ENCODE results near the gene PTPN4. TPM values are rescaled to one million over a fixed set of nuclear protein-coding genes. Genes with fewer than 3 reads are reported as not detected.

PTPN4 gene
- total and polyA plus RNA-seq, 2 of the 8 experiments (the other 6 are each of a cell fraction or from before 2014, with no cell fraction given), result 28.5 to 105 TPM

DNA sequence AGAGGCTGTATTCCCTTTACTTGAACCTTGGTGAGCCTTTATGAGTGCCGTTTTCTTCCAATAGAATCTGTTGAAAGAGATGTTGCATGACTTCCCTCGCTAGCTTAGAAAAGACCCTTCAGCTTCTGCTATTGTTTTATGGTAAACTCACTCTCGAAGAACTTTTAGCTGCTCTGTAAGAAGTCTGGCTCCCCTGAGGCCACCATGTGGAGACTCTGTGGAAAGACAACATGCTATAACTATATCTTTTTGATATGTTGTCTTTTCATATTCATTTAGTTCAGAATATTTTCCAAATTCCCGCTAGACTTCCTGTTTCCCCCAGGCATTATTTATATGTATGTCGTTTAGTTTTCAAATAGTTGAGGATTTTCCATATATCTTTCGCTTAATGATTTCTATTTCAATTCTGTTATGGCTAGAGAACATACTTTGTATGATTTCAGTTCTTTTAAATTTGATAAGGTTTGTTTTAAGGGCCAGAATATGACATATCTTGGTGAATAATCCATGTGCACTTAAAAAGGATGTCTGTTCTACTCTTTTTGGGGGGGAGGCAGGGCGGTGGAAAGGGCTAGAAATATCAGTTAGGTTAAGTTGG, 64.1 kb downstream of the PTPN4 start:
- peak; percentile 80 for FAIRE-seq
- no peak overlapping the region for H4K8ac ChIP-seq (ENCODE audit: extremely low read depth, insufficient read depth, low read length)
- no peak overlapping the region for H3K23ac ChIP-seq (ENCODE audit: insufficient read length)
- no peak overlapping the region for H3K4ac ChIP-seq (replicated peaks; ENCODE audit: insufficient read length, low read depth, low read length)
- no peak overlapping the region for H3K4me2 ChIP-seq (ENCODE audit: insufficient read depth in 1 of 2, low read depth in 2 of 2, low read length in 2 of 2)
- DNase-seq (ENCODE audit: low read depth in 1 of 2, low spot score in 2 of 2), result no peak
- 0 out of 4 replicates have a peak, but pooled peaks cover 0 to under 1% of the 10 kb centered on the region in 2 experiments for H3K9me3 ChIP-seq (ENCODE audit: insufficient read depth in 2 of 2, low read depth in 1 of 2, low read length in 1 of 2)
- peaks cover 0 to 9% of the 10 kb centered on the region in 2 experiments for H4K20me1 ChIP-seq (replicated peaks in 1 of 2; ENCODE audit: control insufficient read depth in 1 of 2, insufficient read depth in 2 of 2, low read length in 2 of 2)
- no peak overlapping the region for H3K18ac ChIP-seq (ENCODE audit: extremely low read depth, low read length)
- ChIA-PET POLR2A (ENCODE audit: partially characterized antibody) (no interaction called here), CTCF (ENCODE audit: partially characterized antibody) (interaction anchor here (0.7 to 2.0 kb wide), 17 partner anchors 8 to 183 kb away, joined by 3 to 8 read pairs (median 3); no protein-coding TSS in a partner anchor)
- no peak overlapping the region for H3K9ac ChIP-seq (replicated peaks in 1 of 4; ENCODE audit: extremely low read depth in 1 of 4, low read depth in 3 of 4, low read length in 3 of 4)
- H3K56ac ChIP-seq (replicated peaks; ENCODE audit: insufficient read length, low read depth, low read length), result no peak overlapping the region
- no peak overlapping the region for H2BK12ac ChIP-seq (ENCODE audit: low read depth, low read length)
- WGBS, 2 experiments (ENCODE audit: extremely low coverage in 1 of 2, insufficient coverage in 1 of 2, insufficient read length in 1 of 2, insufficient replicate concordance in 2 of 2, low coverage in 1 of 2, low lambda C conversion rate in 2 of 2, missing lambda C conversion rate in 1 of 2), result 64% methylated on average over 7 of the region's 7 CpGs; no CpG with 5 or more reads in 1 of the 2 experiments
- no peak overlapping the region for H3K27ac ChIP-seq (ENCODE audit: low read depth, low read length)
- H2AK5ac ChIP-seq (ENCODE audit: low read depth, low read length), result no peak overlapping the region
- H3K4me1 ChIP-seq (replicated peaks in 1 of 4; ENCODE audit: control insufficient read depth in 3 of 4, insufficient read depth in 4 of 4, low read length in 3 of 4), result peaks cover 0 to 4% (median 0%) of the 10 kb centered on the region in 4 experiments; a peak in 1 of 7 replicates
- H3K27me3 ChIP-seq (replicated peaks in 1 of 4; ENCODE audit: control insufficient read depth in 3 of 4, extremely low read depth in 1 of 4, insufficient read depth in 3 of 4, low read length in 3 of 4), result no peaks in the 10 kb centered on the region
- no peaks in the 10 kb centered on the region for H3K23me2 ChIP-seq (ENCODE audit: low read depth, low read length)
- H3K79me2 ChIP-seq (ENCODE audit: control insufficient read depth in 1 of 2, insufficient read depth in 2 of 2, low read length in 2 of 2), result peaks cover 5 to 96% of the 10 kb centered on the region in 2 experiments; a peak in 3 of 4 replicates
- H3K14ac ChIP-seq (ENCODE audit: insufficient read length), result no peak overlapping the region
- H4K91ac ChIP-seq (replicated peaks; ENCODE audit: insufficient read length, low read length), result no peak overlapping the region
- H2BK20ac ChIP-seq (ENCODE audit: low read length), result no peak overlapping the region
- H3K4me3 ChIP-seq (ENCODE audit: extremely low read depth in 1 of 4, insufficient read depth in 2 of 4, low read depth in 3 of 4, low read length in 4 of 4), result no peak overlapping the region
- no peak overlapping the region for H4K5ac ChIP-seq (ENCODE audit: insufficient read length, low read depth, low read length)
- no peak overlapping the region for H2BK120ac ChIP-seq (replicated peaks; ENCODE audit: low read depth, low read length)
- peaks cover 0 to 12% (median 0%) of the 10 kb centered on the region in 4 experiments; a peak in 1 of 8 replicates for H3K36me3 ChIP-seq (ENCODE audit: control insufficient read depth in 2 of 4, insufficient read depth in 4 of 4, low read length in 3 of 4)
- no peak overlapping the region for H2BK5ac ChIP-seq (ENCODE audit: low read depth, low read length)
- 0 out of 2 replicates have a peak, but pooled peaks cover 2% of the 10 kb centered on the region for H3K79me1 ChIP-seq (ENCODE audit: low read depth, low read length)
- TF ChIP-seq RAD21 (IDR thresholded peaks at IDR 0.05 in 1 of 2, conservative IDR thresholded peaks at IDR 0.05 in 1 of 2; ENCODE audit: low read depth in 2 of 2, low read length in 2 of 2) (peak; percentile 62 to 72), KDM5A (IDR thresholded peaks at IDR 0.05; ENCODE audit: low read length) (no peak)
- TF ChIP-seq, protein P1, sequence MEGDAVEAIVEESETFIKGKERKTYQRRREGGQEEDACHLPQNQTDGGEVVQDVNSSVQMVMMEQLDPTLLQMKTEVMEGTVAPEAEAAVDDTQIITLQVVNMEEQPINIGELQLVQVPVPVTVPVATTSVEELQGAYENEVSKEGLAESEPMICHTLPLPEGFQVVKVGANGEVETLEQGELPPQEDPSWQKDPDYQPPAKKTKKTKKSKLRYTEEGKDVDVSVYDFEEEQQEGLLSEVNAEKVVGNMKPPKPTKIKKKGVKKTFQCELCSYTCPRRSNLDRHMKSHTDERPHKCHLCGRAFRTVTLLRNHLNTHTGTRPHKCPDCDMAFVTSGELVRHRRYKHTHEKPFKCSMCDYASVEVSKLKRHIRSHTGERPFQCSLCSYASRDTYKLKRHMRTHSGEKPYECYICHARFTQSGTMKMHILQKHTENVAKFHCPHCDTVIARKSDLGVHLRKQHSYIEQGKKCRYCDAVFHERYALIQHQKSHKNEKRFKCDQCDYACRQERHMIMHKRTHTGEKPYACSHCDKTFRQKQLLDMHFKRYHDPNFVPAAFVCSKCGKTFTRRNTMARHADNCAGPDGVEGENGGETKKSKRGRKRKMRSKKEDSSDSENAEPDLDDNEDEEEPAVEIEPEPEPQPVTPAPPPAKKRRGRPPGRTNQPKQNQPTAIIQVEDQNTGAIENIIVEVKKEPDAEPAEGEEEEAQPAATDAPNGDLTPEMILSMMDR (IDR thresholded peaks at IDR 0.05; ENCODE audit: control extremely low read depth in 1 of 3, insufficient read depth in 1 of 3, low read depth in 1 of 3, low read length in 3 of 3), result peak in 2 of 3 experiments; percentile 45 to 56; a peak in 3 of 4 replicates
- no peak overlapping the region for H2BK15ac ChIP-seq (ENCODE audit: low read length)
- no peak overlapping the region for H2AFZ ChIP-seq (ENCODE audit: low read length)

Measured in H1 (cell line).